ENCODE measurements around the gene GPRASP3. TPM values are rescaled to one million over a fixed set of nuclear protein-coding genes. Genes with fewer than 3 reads are reported as not detected.
A peak's percentile ranks its signal among the peaks of the same experiment; 100 is the strongest.
"Not testable (repeated sequence)": the region's sequence is repeated elsewhere in the genome, so short reads cannot be mapped to it uniquely, and the experiment has no call there.

GPRASP3 gene, protein sequence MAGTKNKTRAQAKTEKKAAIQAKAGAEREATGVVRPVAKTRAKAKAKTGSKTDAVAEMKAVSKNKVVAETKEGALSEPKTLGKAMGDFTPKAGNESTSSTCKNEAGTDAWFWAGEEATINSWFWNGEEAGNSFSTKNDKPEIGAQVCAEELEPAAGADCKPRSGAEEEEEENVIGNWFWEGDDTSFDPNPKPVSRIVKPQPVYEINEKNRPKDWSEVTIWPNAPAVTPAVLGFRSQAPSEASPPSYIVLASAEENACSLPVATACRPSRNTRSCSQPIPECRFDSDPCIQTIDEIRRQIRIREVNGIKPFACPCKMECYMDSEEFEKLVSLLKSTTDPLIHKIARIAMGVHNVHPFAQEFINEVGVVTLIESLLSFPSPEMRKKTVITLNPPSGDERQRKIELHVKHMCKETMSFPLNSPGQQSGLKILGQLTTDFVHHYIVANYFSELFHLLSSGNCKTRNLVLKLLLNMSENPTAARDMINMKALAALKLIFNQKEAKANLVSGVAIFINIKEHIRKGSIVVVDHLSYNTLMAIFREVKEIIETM
- total RNA-seq (2014; rRNA removed) = 1.7 and 4.5 TPM in 2 replicates
- 1.9 TPM for polyA plus RNA-seq (2012)

- peak; percentile 67 for DNase-seq (ENCODE audit: low read depth)
These were observed at the start of gene GPRASP3 for GRCh38 chrX:102720237-102721168. TSS of gene GPRASP3 (plus strand) at chrX:102720743. CDS start at chrX:102748996, 28,253 bp downstream.

DNA sequence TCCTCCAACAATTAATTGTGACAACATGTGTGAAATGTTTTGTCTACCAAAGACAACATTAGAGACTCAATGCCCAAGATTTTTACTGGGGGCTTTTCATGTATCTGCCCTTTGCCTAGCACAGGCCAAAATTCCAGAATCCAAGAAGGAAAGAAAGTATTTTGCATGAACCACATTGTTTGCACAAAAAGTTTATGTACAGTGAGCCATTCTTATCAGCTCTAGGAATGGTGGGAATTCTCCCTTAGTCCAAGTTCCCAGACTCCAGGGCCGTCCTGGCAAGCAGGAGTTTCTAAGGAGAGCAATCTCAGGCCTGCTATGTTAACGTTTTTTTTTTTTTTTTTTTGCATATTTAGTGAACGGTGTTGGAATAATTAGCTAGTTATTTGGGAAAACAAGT, 47.7 kb upstream of the GPRASP3 start:
- no peak for DNase-seq (ENCODE audit: low read depth)

GRCh38 chrX:102677479-102677878, 43.1 kb upstream of the GPRASP3 start:
- not testable (repeated sequence) for DNase-seq (ENCODE audit: low read depth)

- DNase-seq (ENCODE audit: low read depth) = peak; percentile 58
These were observed 35.6 kb upstream of the GPRASP3 start for GRCh38 chrX:102684772-102685520.

DNA sequence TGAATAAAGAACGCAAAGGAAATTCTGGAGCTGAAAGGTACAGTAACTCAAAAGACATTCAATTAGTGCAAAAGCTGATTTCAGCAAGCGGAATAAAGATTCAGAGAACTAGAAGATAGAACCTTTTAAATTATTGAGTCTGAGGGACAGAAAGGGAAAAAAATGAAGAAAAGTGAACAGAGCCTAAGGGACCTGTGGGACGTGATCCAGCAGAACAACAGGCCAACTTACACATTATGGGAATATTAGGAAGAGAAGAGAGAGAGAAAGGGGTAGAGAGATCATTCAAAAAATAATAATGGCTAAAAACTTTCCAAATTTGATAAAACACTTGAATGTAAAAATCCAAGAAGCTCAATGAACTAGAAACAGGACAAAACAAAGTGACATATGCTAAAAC, 25.8 kb upstream of the GPRASP3 start:
- no peak for DNase-seq (ENCODE audit: low read depth)

GRCh38 chrX:102696306-102696705, 24.2 kb upstream of the GPRASP3 start:
- no peak for DNase-seq (ENCODE audit: low read depth)

DNA sequence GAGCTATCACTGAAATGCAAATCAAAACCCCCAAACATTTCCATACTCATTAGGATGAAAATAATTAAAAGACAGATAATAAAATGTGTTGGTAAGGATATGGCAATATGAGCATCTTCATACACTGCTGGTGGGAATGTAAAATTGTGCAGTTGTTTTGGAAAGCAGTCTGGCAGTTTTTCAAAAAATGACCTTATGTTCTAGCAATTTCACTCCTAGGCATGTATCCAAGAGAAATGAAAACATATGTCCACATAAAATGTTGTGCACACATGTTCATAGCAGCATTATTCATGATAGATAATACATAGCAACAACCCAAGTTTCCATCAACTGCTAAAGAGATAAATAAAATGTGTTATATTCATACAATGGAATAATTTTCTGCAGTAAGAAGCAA, 23.0 kb upstream of the GPRASP3 start:
- DNase-seq (ENCODE audit: low read depth) = peak; percentile 40

DNA sequence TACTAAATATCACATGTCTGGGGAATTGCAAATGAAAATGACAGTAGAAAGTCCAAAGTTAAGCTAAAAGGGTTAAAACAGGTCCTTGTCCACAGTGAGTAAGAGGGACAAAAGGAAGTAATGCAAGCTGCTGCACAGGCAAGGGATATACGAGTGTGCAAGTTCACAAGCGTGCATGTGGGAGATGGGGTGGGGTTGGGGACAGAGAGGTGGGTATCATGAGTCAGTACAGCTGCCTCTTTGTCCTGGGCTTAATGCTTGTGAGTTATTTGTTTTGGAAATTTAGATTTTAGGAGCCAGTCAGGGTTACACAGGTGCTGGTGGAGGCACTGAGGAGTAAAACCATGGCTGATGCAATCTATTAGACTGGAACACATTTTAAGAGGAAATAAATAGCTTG, 11.6 kb upstream of the GPRASP3 start:
- DNase-seq (ENCODE audit: low read depth) = no peak

DNA sequence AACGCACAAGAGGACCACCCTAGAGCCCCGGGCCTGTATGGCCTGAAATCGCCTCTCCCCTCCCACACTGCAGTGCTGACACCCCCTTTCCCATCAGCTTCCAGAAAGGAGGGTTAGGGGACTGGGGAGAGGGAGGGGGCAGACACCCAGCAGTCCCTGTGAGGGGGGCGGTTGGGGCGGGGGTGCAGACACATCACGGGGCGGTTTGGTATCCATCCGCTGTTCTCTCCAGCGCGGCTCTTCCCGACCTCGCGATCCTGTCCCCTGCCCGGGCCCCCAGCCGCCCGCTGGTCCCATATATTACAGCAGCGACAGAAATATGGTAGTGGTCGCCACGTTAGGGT, 8.7 kb upstream of the GPRASP3 start:
- no peak for DNase-seq (ENCODE audit: low read depth)

GRCh38 chrX:102712216-102712966, 8.2 kb upstream of the GPRASP3 start, which contains the start of gene GPRASP2:
TSS of gene GPRASP2 (plus strand) at chrX:102712448. CDS start at chrX:102714870, 2,422 bp downstream.
- DNase-seq (ENCODE audit: low read depth) = peak; percentile 12

DNA sequence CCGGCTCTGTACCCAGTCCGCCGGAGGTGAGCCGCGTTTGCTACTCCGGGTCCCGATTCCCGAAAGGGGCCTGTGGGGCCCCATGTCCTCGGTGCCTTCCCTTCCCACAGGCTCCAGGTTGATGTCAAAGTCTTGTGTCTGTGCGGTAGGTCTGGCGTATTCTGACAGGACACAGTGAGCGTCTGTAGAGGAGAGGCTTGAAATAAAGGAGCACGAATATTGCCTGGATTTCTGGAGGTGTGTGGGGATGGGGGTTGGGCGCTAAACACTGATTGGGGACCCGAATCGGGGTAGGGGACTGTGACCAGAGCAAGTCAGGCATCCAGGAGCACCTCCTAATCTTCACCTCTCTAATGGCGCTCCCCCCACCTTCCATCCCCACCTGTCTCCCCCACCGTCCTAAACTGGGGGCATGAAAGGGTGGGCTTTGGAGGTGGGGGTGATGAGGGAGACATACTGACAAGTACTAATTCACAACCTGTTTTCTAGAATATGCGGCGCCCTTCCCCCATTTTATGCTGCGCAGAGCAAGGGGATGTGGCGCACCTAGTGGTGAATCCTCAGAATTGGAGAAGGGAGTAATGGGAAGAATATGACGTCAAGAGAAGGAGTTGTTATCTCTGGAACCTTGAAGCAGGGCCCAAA, 7.4 kb upstream of the GPRASP3 start:
- DNase-seq (ENCODE audit: low read depth) = peak; percentile 43

DNA sequence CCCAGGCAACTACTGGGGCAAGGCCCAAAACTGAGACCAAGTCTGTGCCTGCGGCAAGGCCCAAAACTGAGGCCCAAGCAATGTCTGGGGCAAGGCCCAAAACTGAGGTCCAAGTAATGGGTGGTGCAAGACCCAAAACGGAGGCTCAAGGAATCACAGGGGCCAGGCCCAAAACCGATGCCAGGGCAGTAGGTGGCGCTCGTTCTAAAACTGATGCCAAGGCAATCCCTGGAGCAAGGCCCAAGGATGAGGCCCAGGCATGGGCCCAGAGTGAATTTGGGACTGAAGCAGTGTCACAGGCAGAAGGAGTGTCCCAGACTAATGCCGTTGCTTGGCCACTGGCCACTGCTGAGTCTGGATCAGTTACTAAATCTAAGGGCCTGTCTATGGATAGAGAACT, 5.5 kb upstream of the GPRASP3 start:
- DNase-seq (ENCODE audit: low read depth) = no peak

GRCh38 chrX:102715967-102716366, 4.6 kb upstream of the GPRASP3 start:
- no peak for DNase-seq (ENCODE audit: low read depth)

DNA sequence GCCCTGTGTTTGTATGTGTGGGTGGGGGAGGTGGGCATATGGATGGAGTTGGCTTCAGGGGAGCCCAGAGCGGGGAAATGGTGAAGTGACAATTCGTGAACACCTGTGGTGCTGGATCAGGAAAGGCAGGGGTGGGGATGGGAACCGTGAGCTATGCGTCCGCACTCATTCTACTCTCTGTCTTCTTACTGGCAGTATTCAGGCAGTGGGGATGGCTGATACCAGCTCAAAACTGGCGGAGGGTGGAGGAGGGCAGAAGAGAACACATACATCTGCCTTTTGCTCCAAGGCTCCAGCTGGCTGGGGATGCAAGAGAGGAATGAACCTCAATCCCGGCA, 595 bp downstream of the GPRASP3 start:
- not testable (repeated sequence) for DNase-seq (ENCODE audit: low read depth)

DNA sequence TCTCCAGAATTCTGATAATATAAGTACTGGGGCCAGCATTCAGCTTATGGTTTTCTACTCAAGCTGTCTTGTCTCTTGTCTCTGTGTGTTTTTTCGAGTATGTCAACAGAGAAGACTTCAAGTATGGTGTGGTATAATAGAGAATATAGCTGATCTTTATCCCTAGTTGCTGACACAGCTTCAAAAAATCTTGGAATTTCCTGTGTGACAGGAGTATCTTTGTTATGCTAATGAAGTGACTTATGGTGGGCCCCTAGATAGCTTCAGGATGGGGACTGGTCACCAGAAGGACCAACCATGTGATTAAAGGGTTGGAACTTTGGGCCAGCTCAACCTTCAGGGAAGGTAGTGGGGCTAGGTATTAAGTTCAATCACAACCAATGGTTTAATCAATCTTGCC, 2.9 kb downstream of the GPRASP3 start:
- no peak for DNase-seq (ENCODE audit: low read depth)

DNA sequence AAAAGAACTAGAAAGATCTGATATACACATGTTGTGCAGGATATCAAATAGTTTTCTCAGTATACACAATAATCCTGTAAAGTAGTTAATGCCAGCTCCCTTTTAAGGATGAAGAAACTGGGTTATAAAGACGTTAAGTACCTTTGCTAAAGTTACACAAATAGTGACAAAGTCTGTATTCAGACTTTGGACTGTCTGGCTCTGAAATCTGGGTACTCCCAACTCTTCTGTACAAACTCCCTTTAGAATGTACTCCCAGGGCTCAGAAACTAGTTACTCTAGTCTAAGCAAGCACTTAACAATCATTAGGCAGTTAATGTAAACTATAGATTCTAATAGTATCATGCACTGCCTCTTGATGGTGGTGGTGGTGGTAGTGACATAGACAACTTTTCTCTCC, 7.2 kb downstream of the GPRASP3 start:
- no peak for DNase-seq (ENCODE audit: low read depth)

DNA sequence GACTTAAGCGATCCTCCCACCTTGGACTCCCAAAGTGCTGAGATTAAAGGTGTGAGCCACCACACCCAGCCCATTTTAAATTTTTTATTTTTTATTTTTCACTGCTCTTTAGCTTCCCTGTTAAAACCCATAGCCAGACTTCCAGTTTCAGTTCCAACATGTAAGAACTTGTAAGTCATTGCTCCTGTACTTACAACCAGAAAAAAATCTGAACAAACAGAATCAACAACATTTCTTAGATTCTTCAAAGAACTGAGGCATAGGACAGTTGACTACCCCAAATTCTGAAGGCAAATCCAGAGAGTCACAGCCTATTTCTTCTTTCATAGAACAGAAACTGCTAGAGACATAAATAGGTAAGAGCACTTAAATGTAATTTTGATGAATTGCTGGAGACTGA, 8.1 kb downstream of the GPRASP3 start:
- DNase-seq (ENCODE audit: low read depth) = no peak

DNA sequence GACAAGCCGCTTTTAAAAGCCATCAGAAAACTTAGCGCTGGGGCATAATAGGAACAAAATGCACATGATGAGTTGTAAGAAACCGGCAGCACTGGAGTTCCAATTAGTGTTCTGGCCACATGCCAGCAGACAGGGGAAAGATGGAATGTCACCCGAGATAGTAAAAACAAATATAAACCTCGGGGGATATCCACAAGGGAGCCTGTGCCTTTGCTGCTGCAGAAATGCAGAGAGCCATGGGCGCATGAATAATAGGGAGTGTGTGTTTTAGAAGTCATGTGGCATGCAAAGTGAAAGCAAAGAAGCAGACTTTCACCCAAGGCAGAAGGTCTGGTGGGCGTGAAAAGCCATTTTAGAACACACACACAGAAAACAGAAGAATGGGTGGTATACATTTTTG, 19.1 kb downstream of the GPRASP3 start:
- DNase-seq (ENCODE audit: low read depth) = no peak

DNA sequence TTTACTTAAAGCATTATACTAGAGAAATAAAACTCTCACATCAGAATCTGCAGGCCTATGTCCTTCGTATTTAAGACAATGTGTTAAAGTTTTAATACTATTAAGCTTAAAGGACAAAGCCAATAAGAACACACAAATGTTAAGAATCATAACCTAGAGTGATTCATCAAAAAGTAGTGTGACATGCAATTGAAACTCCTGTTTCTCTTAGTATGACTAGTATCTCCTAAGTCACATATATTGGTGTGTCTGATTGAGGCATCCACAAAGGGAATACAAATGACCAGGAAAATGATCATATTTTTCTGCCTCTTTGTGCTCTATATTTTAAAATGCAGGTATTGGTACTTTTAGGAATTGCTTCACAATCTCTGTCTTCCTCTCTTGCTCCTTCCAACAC, 23.8 kb downstream of the GPRASP3 start:
- DNase-seq (ENCODE audit: low read depth) = no peak

- DNase-seq (ENCODE audit: low read depth) = no peak
These were observed 24.9 kb downstream of the GPRASP3 start for GRCh38 chrX:102745513-102745856.
